Measurements from ENCODE around the gene RGS7.
"Not testable (repeated sequence)": the region's sequence is repeated elsewhere in the genome, so short reads cannot be mapped to it uniquely, and the experiment has no call there.

RGS7 gene

DNA sequence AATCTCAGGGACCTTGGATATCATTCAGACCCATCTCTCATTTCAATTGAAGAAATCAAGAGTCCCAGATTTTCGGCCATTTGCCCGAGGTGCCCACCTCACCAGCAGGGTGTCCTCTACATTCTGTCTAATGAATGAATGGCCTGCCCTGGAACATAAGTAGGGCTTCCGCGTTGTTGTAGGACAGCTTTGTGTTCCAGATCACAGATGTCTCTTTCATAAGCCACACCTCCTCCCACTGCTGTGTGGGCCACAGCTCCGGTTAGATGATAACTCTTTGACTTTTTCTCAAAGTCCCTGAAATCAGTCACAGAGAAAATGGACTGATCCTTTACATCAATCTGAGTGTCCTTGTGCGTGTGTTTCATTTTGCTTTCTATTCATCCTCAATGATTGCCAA, 144.4 kb downstream of the RGS7 start:
- DNase-seq (ENCODE audit: low read depth), result no peak

DNA sequence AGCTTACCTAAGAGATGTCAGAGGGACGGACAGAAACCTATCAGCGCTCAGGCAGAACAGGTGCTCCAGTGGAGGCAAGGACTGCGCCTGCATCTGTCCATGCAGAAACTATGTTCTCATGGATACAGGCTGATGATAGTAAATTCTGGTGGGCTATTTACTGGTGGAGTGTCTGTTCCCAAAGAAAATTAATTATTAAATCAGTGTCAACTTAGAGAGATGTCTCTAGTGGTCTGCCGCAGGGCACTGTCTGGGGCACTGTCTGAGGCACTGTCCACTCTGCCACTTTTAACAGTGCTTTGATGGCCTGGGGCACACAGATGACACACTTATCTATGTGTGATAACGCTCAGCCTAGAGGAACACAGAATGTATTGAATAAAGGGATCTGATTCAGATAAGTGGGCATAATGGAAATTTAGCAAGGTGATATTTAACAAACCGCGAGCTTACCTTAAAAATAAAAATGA, 148.1 kb downstream of the RGS7 start:
- DNase-seq (ENCODE audit: low read depth), result no peak

DNA sequence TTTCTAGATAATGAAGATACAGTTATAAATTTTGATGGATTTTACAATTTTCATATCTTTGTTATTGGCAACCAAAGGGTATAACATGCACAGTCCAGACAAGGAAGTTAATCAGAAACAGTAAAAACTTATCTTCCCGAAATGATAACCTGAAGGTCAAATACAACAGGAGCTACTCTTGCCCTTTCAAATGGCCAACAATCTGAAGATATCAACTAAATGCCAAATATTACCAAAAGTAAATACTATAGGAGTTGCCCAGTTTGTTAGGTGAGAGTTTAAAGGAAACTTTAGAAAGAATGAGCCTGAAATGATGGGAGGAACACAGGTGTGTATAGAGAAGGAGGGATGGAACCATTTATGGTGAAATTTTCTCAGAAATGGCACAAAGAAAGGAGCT, 153.2 kb downstream of the RGS7 start:
- DNase-seq (ENCODE audit: low read depth), result no peak

GRCh38 chr1:241202401-241202800, 154.6 kb downstream of the RGS7 start:
- no peak for DNase-seq (ENCODE audit: low read depth)

DNA sequence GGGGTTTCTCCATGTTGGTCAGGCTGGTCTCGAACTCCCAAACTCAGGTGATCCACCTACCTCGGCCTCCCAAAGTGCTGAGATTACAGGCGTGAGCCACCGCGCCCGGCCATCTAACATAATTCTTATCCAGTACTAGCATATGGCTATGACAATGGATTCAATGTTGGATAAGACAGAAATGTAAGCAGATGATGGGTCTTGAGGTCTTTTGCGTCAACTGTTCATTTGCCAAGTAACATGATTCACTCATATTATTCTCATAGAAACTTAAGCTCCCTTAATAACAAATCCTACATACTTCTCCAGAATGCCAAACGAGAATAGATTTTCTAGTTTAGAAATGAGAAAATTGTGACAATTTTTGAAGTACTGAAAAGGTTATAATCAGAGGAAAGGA, 170.3 kb downstream of the RGS7 start:
- DNase-seq (ENCODE audit: low read depth), result no peak

DNA sequence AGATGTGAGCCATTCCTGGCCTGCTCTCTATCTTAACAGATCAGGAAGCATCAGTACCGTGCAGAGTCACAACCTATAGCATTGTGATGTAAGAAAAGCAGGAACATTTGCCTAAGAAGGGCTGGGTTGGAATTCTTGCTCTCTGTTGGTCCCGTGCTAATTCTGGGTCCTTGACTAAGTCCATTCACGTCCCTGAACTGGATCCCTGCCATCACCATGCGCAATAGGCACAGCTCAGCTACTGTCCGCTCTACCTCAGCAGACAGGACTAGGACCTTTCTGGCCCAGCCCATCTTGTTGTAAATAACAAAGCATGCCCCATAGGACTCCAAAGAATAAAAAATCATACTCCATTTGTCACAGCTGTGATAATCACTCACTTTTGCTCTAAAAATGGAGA, 175.0 kb downstream of the RGS7 start:
- DNase-seq (ENCODE audit: low read depth), result no peak

GRCh38 chr1:241181471-241181870, 175.5 kb downstream of the RGS7 start:
- DNase-seq (ENCODE audit: low read depth), result no peak

DNA sequence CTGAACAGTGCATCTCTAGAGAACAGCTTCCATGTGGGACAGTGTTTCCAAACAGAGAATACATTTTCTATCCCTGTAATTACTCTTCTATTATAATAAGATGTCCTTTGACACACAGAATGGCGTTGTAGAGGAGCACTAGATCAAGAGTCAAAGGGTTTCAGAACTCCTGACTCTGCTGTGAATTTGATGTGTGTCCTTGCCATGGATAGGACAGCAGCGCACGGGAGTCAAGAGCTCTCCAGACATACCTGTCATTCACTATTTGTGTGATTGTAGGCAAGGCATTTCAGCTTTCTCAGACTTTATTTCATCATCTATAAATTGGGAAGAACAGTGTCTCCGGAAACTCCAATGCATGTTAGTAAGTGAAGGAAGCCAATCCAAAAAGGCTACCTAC, 176.4 kb downstream of the RGS7 start:
- DNase-seq (ENCODE audit: low read depth), result no peak

- DNase-seq (ENCODE audit: low read depth), result no peak
Measured at GRCh38 chr1:241177660-241178059, 179.3 kb downstream of the RGS7 start.

DNA sequence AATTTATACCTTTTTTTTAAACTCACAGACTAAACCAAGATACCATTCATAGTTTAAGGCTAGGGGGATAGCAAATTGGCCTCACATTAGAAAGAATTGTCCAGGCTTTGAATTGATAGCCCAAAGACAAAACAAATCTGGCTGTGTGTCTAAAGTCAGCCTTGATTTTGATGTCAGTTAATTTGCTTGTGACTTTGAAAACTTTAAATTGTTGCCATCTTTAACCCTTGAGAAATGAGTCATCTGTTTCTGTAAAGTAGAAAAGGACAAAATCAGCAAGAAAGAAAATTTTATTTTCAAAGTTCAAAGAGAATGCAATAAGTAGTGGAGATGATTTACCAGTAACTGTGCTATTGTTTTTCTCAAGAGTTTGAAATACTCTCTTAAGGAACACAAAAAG, 184.5 kb downstream of the RGS7 start:
- no peak for DNase-seq (ENCODE audit: low read depth)

DNA sequence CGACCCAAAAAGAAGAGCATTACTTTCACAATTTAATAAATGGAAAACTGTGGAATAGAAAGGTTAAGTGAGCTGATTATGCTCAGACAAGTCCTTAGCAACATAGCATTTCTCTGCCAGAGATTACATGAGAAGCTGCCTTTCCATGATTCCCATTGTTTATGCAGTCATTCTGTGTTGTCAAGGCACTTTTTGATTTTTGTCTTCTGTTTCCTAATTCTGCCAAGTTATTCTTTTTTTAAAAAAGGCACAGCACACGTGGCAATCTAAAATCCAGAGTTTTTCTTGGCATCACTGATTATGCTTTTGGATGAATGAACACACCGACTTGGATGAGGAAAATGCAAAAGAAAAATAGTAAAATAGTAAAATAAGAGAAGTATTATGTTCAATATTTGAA, 185.0 kb downstream of the RGS7 start:
- no peak for DNase-seq (ENCODE audit: low read depth)

DNA sequence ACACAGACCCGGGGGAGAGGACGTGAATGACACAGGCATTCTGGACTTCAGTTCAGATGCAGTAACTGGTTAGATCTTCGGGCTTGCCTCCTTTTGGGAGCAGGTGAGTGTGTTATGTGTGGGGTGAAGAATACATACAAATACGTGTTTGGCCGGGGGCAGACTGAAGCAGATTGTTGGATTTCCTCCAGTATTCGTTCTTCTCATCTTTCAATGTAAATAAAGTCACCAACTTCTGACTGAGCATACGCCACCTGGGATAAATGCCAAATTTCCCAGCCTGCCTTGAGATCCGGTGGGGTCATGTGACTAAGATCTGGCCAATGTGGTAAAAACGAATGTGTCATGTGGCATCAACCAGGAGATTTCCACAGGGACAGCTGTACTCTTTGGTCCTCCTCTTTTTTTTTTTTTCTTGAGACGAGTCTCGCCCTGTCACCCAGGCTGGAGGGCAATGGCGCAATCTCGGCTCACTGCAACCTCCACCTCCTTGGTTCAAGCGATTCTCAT, 189.8 kb downstream of the RGS7 start:
- no peak for DNase-seq (ENCODE audit: low read depth)

- no peak for DNase-seq (ENCODE audit: low read depth)
Measured at GRCh38 chr1:241166625-241167024, 190.4 kb downstream of the RGS7 start.

- not testable (repeated sequence) for DNase-seq (ENCODE audit: low read depth)
Measured at GRCh38 chr1:241165256-241165655, 191.7 kb downstream of the RGS7 start.

DNA sequence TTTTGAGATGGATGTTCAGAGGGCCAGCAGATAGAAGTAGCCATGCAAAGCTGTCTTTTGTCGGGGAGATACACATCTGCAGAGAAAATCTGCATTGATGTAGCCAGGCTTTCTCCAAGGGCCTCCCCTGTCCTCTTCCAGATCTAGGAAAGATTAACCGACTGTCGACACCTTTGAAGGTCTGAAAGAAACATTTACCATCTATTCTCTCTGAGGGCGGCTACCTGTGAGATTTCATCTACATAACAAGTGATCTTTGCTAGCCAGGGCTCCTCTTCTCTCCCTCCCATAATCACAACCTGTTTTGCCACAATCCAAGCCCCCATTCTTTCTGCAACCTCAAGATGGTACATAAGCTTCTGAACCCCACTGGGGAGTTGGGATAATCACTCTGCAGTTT, 193.6 kb downstream of the RGS7 start:
- no peak for DNase-seq (ENCODE audit: low read depth)

- no peak for DNase-seq (ENCODE audit: low read depth)
Measured at GRCh38 chr1:241161188-241161689, 195.8 kb downstream of the RGS7 start.

DNA sequence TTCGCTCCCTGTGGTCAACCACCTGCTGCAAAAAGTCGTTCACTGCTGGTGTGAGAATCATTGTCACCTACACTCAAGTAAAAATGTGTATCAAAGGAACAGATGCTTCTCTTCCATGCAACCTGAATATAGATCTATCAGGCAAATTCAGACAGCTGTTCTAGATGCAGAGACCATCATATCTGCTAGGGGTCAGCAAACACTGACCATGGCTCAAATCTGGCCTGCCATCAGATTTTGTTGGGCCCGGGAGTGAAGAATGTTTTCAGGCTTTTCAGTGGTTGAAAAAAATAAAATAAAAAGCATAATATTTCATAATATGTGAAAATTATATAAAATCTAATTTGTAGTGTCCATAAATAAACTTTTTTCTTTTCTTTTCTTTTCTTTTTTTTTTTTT, 199.6 kb downstream of the RGS7 start:
- DNase-seq (ENCODE audit: low read depth), result no peak

DNA sequence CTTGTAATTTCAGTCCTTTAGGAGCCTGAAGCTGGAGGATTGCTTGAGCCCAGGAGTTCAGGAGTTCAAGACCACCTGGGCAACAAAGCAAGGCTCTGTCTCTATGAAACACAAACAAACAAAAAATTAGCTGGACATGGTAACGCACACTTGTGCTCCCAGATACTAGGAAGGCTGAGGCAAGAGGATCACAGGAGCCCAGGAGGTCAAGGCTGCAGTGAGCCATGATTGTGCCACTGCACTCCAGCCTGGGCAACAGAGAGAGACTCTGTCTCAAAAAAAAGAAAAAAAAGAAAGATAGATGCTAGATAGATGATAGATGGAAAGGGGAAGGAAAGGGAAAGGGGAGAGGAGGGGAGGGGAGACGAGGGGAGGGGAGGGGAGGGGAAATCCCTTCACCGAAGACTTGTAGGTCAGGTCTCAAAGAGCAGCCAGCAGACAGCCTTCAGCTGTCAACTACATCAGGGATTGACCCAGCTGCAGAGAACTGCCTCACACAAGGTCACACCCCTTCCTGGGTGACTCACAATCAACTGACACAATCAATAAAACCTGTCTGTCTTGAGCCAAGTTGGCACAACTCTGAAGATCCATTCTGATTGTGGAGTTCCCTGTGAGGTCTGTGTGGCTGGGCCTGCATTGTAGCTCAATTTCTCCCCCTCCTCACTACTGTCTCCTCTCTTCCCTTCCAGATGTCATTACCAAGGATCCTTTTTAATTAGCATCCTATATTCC, 200.6 kb downstream of the RGS7 start:
- DNase-seq (ENCODE audit: low read depth), result peak; percentile 34

GRCh38 chr1:241145881-241146280, 211.1 kb downstream of the RGS7 start:
- no peak for DNase-seq (ENCODE audit: low read depth)

GRCh38 chr1:241143765-241144442, 213.1 kb downstream of the RGS7 start:
- DNase-seq (ENCODE audit: low read depth), result no peak

GRCh38 chr1:241142493-241142892, 214.5 kb downstream of the RGS7 start:
- no peak for DNase-seq (ENCODE audit: low read depth)

- DNase-seq (ENCODE audit: low read depth), result not testable (repeated sequence)
Measured at GRCh38 chr1:241141646-241142045, 215.4 kb downstream of the RGS7 start.

DNA sequence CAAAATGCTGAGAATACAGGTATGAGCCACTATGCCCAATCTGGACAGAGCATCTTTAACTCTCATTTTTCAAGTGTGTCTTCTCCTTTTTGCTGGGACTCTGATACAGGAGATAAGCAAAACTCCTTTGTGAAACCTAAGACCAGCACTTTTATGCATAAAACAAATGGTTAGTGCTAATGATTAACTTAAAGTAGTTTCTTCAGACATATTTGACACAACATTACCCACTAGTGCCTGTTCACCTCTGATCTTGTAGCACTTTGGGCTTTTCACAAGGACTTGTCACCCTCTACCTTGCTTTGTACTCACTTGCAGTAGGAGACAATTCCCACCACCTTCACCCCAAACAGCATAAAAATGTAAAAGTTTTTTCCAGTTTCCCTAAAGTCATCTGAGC, 216.3 kb downstream of the RGS7 start:
- DNase-seq (ENCODE audit: low read depth), result no peak
